K562 (cell line): Measurements from ENCODE around the gene RYR1. TPM values are rescaled to one million over a fixed set of nuclear protein-coding genes. Genes with fewer than 3 reads are reported as not detected.

ENCODE experiments used
- ATAC-seq: fragments of 200-7000 bp; cut with Tn5 transposase; 3 replicates; pipeline ENCODE4 v1.9.1; 2020; ENCODE audit warnings: moderate library complexity
- BruUV-seq: library from RNA; stranded (reverse); fragments of 400-500 nt; replicated peaks from 2 replicates; lab custom pipeline; 2021; lab: Mats Ljungman, UMichigan
- CTCF ChIA-PET: fragments of 300-600 bp; formaldehyde crosslinking; extraction: SDS; loops from one replicate; lab custom pipeline; 2021; ENCODE audit warnings: low intra/inter-chr PET ratio; lab: Yijun Ruan, JAX
- POLR2A ChIA-PET: fragments of 300-600, 350-650 bp; sonication (Branson Sonifier 250); formaldehyde crosslinking; extraction: SDS; loops from one replicate; lab custom pipeline; 2021; ENCODE audit warnings: antibody characterized with exemption, inconsistent platforms; lab: Yijun Ruan, JAX
- DNase-seq, 4 experiments: peaks; one replicate each; pipeline versions ENCODE4 v3.0.0 to v3.0.0-alpha.2; 2011 to 2018; ENCODE audit warnings: low spot score in 3 of 4, mixed read lengths in 3 of 4; ENCODE audit errors: extremely low read depth in 1 of 4
- FAIRE-seq: peaks from 2 replicates; lab custom pipeline; 2011; peaks lifted over from hg19 to GRCh38; lab: Jason Lieb, UNC
- H2AFZ ChIP-seq: 2 replicates; pipeline ENCODE4 v1.6.0; 2011; ENCODE audit warnings: low read depth, low read length, control low read depth, inconsistent platforms
- H3K27ac ChIP-seq: fragments of 200-600 bp; 3 replicates; pipeline ENCODE4 v1.8.0; 2011; ENCODE audit warnings: low read depth, mild to moderate bottlenecking, control low read depth, inconsistent platforms, low read length, moderate library complexity, mixed read lengths; ENCODE audit errors: extremely low read depth
- H3K27me3 ChIP-seq, 2 experiments: fragments of 300-600 bp in 1 of 2; 2 replicates in 1 of 2; 3 replicates in 1 of 2; pipeline versions ENCODE4 v1.6.0 to v1.8.0; 2011; ENCODE audit warnings: inconsistent platforms in 2 of 2, low read length in 2 of 2, mild to moderate bottlenecking in 1 of 2, mixed read lengths in 1 of 2, moderate library complexity in 1 of 2; ENCODE audit not compliant: control insufficient read depth in 2 of 2, insufficient read depth in 2 of 2
- H3K36me3 ChIP-seq: fragments of 300-600 bp; 3 replicates; pipeline ENCODE4 v1.8.0; 2011; ENCODE audit warnings: mild to moderate bottlenecking, low read length, inconsistent platforms; ENCODE audit not compliant: control insufficient read depth, insufficient read depth
- H3K4me1 ChIP-seq, 2 experiments: fragments of 200-600 bp in 1 of 2; replicated peaks in 1 of 2; 2 replicates in 1 of 2; 3 replicates in 1 of 2; pipeline versions ENCODE4 v1.5.1 to v1.8.0; 2011; ENCODE audit warnings: inconsistent platforms in 2 of 2, low read length in 2 of 2, mild to moderate bottlenecking in 1 of 2, mixed read lengths in 1 of 2, moderate library complexity in 1 of 2; ENCODE audit not compliant: control insufficient read depth in 2 of 2, insufficient read depth in 2 of 2
- H3K4me2 ChIP-seq: 2 replicates; pipeline ENCODE4 v1.6.1; 2011; ENCODE audit warnings: low read length, control low read depth, inconsistent platforms, mixed read lengths; ENCODE audit not compliant: insufficient read depth
- H3K4me3 ChIP-seq: fragments of 200-600 bp; sonication (generic), shearing (Covaris generic); 2 replicates; pipeline ENCODE4 v1.5.1; 2016; ENCODE audit warnings: control low read depth, inconsistent platforms
- H3K79me2 ChIP-seq: fragments of 200-600 bp; 3 replicates; pipeline ENCODE4 v1.8.0; 2011; ENCODE audit warnings: low read length, inconsistent platforms; ENCODE audit not compliant: control insufficient read depth, insufficient read depth
- H3K9ac ChIP-seq, 2 experiments: 2 replicates each; pipeline versions ENCODE4 v1.6.0 to v1.6.1; 2011; ENCODE audit warnings: low read depth in 2 of 2, low read length in 2 of 2, control low read depth in 1 of 2, inconsistent platforms in 1 of 2, mild to moderate bottlenecking in 1 of 2, mixed read lengths in 1 of 2; ENCODE audit not compliant: insufficient read depth in 1 of 2
- H3K9me1 ChIP-seq: one replicate; pipeline ENCODE4 v1.6.0; 2011; ENCODE audit warnings: inconsistent platforms, mild to moderate bottlenecking, low read length, moderate library complexity; ENCODE audit not compliant: control insufficient read depth, insufficient read depth
- H3K9me3 ChIP-seq: replicated peaks from 2 replicates; pipeline ENCODE4 v1.5.1; 2011; ENCODE audit warnings: low read depth, low read length, inconsistent platforms; ENCODE audit not compliant: control insufficient read depth, insufficient read depth
- H4K20me1 ChIP-seq: replicated peaks from 2 replicates; pipeline ENCODE4 v1.6.1; 2011; ENCODE audit warnings: low read length, inconsistent platforms, mixed read lengths; ENCODE audit not compliant: control insufficient read depth, insufficient read depth
- ETS1 ChIP-seq: conservative IDR thresholded peaks from 2 replicates; pipeline ENCODE4 v1.6.1; 2011; ENCODE audit warnings: low read depth, mild to moderate bottlenecking, low read length; ENCODE audit not compliant: control insufficient read depth
- HMG20A ChIP-seq: fragments of 450-650 bp; formaldehyde crosslinking; conservative IDR thresholded peaks from 2 replicates; pipeline ENCODE4 v1.4.0; 2020; ENCODE audit warnings: mild to moderate bottlenecking, mixed read lengths
- NR2C2 ChIP-seq, 2 experiments: fragments of 200-800 bp in 1 of 2; sonication (Bioruptor generic) in 1 of 2; sonication (generic) in 1 of 2; formaldehyde crosslinking in 1 of 2; IDR thresholded peaks; 2 replicates each; pipeline versions ENCODE4 v1.6.1 to v1.8.0; 2016 to 2022; ENCODE audit warnings: mild to moderate bottlenecking in 1 of 2, missing compliant biosample characterization in 1 of 2, missing genetic modification characterization in 1 of 2, missing genetic modification reagents in 1 of 2
- SMAD2 ChIP-seq: fragments of 150-350 bp; IDR thresholded peaks from 2 replicates; pipeline ENCODE4 v1.6.1; 2014; ENCODE audit warnings: low read depth, mild to moderate bottlenecking, low read length
- ZBTB2 ChIP-seq: fragments of 450-650 bp; IDR thresholded peaks from 2 replicates; pipeline ENCODE4 v1.6.1; 2016; ENCODE audit warnings: antibody characterized with exemption
- ZNF354B ChIP-seq: fragments of 250-450 bp; sonication (Bioruptor Pico); IDR thresholded peaks from 2 replicates; pipeline ENCODE4 v1.4.0; 2020
- WGBS: fragments of 100-300 bp; shearing (Covaris generic); methylation state at CpG from one replicate; pipeline ENCODE4 v1.1.6; 2016; ENCODE audit warnings: low coverage, mixed read lengths; ENCODE audit not compliant: insufficient coverage; ENCODE audit errors: missing lambda C conversion rate; 5-methylcytosine and 5-hydroxymethylcytosine counted together
- in situ Hi-C: fragments of 300-500 bp; cut with MboI; formaldehyde crosslinking; loops from 4 replicates; pipeline ENCODE4 v1.15.0; 2018; ENCODE audit warnings: inconsistent platforms, mixed read lengths
- intact Hi-C: fragments of 100-400 bp; cut with micrococcal nuclease; formaldehyde crosslinking; loops from 2 replicates; pipeline ENCODE4 v1.14.2; 2022
- polyA plus RNA-seq, 8 experiments: library from polyadenylated mRNA; depleted of rRNA in 4 of 8; stranded (reverse) in 5 of 8; unstranded in 3 of 8; fragments of >200 nt; fragmentation: Nextera tagmentation in 2 of 8; fragmentation: Illumina TruSeq in 1 of 8; extraction: Ambion mirVana in 2 of 8; extraction: Trizol in 1 of 8; gene quantifications; 2 replicates each; pipeline versions ENCODE4 v1.2.1 to v1.2.3, GENCODE V29; 2011 to 2014; ENCODE audit warnings: inconsistent platforms in 1 of 8, missing spikeins in 1 of 8
- total RNA-seq, 7 experiments: library from RNA; depleted of rRNA in 6 of 7; stranded (reverse); fragments of >200 nt in 6 of 7; fragmentation: Illumina TruSeq in 2 of 7; extraction: Trizol in 2 of 7; gene quantifications; 2 replicates each; pipeline versions ENCODE4 v1.2.1 to v1.2.3, GENCODE V29; 2011 to 2021; ENCODE audit warnings: low replicate concordance in 1 of 7
- TF ChIP-seq, protein P1 (sequence below): fragments of 450-650 bp; formaldehyde crosslinking; IDR thresholded peaks from 2 replicates; pipeline ENCODE4 v1.4.0; 2020; ENCODE audit warnings: mild to moderate bottlenecking, moderate library complexity

Gene RYR1
- total and polyA plus RNA-seq, 9 of the 15 experiments (the other 6 are each of a cell fraction or from before 2014, with no cell fraction given), result 0.11 to 7.4 (median 3.7) TPM

DNA sequence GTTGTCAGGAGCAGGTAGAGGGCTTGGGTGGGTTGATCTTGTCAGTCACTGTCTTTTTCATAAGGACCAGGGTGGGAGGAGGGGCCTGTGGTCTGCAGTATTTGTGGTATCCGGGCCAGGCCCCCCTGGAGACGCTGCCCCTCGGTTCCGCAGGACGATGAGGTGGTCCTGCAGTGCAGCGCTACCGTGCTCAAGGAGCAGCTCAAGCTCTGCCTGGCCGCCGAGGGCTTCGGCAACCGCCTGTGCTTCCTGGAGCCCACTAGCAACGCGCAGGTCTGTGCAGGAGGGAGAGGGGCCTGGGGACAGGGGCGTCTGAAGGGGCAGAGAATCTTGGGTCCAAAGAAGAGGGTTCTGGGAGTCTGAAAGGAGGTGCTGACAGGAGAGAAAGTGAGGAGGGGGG lies 7.1 kb downstream of the RYR1 start:
- ChIA-PET CTCF (interaction anchor here (1.5 kb wide), 1 partner anchor 37 kb away, joined by 12 read pairs; no protein-coding TSS in a partner anchor), POLR2A (interaction anchor here (1.2 kb wide), 2 partner anchors 10 to 38 kb away, joined by 4 read pairs; partner anchors contain the start of gene FAM98C)
- ATAC-seq (no peak), DNase-seq (no peak), FAIRE-seq (no peak)
- no peak overlapping the region for H3K4me3 ChIP-seq
- H3K4me2 ChIP-seq, result no peak overlapping the region
- intact Hi-C loops (no loop called here), in situ Hi-C loops (no loop called here)
- peak overlapping the region in 1 of 2 experiments; percentile 72; a peak in 1 of 4 replicates for H3K9ac ChIP-seq
- H3K27ac ChIP-seq, result no peak overlapping the region
- H4K20me1 ChIP-seq, result no peaks in the 10 kb centered on the region
- BruUV-seq, result no TSS peak
- WGBS, result 91% methylated on average over 9 of the region's 14 CpGs
- H3K27me3 ChIP-seq, result no peaks in the 10 kb centered on the region
- TF ChIP-seq NR2C2 (CRISPR knock-in tag; IDR thresholded peaks at IDR 0.05) (no peak), NR2C2 (tag; IDR thresholded peaks at IDR 0.05) (no peak), ZNF354B (CRISPR knock-in tag) (no peak), SMAD2 (no peak), HMG20A (CRISPR knock-in tag) (no peak), ETS1 (no peak), ZBTB2 (no peak)
- TF ChIP-seq, protein P1, sequence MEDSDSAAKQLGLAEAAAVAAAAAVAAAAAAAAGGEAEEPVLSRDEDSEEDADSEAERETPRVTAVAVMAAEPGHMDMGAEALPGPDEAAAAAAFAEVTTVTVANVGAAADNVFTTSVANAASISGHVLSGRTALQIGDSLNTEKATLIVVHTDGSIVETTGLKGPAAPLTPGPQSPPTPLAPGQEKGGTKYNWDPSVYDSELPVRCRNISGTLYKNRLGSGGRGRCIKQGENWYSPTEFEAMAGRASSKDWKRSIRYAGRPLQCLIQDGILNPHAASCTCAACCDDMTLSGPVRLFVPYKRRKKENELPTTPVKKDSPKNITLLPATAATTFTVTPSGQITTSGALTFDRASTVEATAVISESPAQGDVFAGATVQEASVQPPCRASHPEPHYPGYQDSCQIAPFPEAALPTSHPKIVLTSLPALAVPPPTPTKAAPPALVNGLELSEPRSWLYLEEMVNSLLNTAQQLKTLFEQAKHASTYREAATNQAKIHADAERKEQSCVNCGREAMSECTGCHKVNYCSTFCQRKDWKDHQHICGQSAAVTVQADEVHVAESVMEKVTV (CRISPR knock-in tag), result no peak
- no peaks in the 10 kb centered on the region for H3K79me2 ChIP-seq
- H3K36me3 ChIP-seq, result peaks cover 9% of the 10 kb centered on the region; the same call in 1 of the 3 replicates
- H3K9me3 ChIP-seq, result no peaks in the 10 kb centered on the region
- H2AFZ ChIP-seq, result no peak overlapping the region
- peaks cover 0 to 21% of the 10 kb centered on the region in 2 experiments; a peak in 2 of 5 replicates for H3K4me1 ChIP-seq
- no peaks in the 10 kb centered on the region for H3K9me1 ChIP-seq
